HepG2 (cell line): ENCODE results near the gene SMIM20. TPM values are rescaled to one million over a fixed set of nuclear protein-coding genes. Genes with fewer than 3 reads are reported as not detected.

Source experiments
- ATAC-seq: fragments of 200-7000 bp; cut with Tn5 transposase; 3 replicates; pipeline ENCODE4 v1.9.1; 2020; ENCODE audit warnings: mild to moderate bottlenecking, moderate library complexity
- BruUV-seq: library from RNA; stranded (reverse); fragments of 400-500 nt; replicated peaks from 2 replicates; lab custom pipeline; 2021; lab: Mats Ljungman, UMichigan
- CTCF ChIA-PET: fragments of 300-600 bp; formaldehyde crosslinking; extraction: SDS; loops from one replicate; lab custom pipeline; 2021; ENCODE audit warnings: low total read pairs, inconsistent platforms, low intra/inter-chr PET ratio; lab: Yijun Ruan, JAX
- POLR2A ChIA-PET: fragments of 350-600 bp; sonication (Branson Sonifier 250); formaldehyde crosslinking; loops from one replicate; lab custom pipeline; 2020; ENCODE audit warnings: antibody characterized with exemption, inconsistent platforms; lab: Yijun Ruan, JAX
- DNase-seq: peaks from one replicate; pipeline ENCODE4 v3.0.0-alpha.2; 2015; ENCODE audit warnings: low spot score
- FAIRE-seq: peaks from 3 replicates; lab custom pipeline; 2011; peaks lifted over from hg19 to GRCh38; lab: Jason Lieb, UNC
- H2AFZ ChIP-seq: one replicate; pipeline ENCODE4 v1.6.1; 2011; ENCODE audit warnings: low read length, inconsistent platforms
- H3K27ac ChIP-seq: fragments of 300-600 bp; 3 replicates; pipeline ENCODE4 v1.8.0; 2011; ENCODE audit warnings: mixed run types, mild to moderate bottlenecking, mixed read lengths, low read length, inconsistent platforms; ENCODE audit not compliant: insufficient read depth; ENCODE audit errors: extremely low read length
- H3K27me3 ChIP-seq, 2 experiments: fragments of 200-600 bp in 1 of 2; 2 replicates in 1 of 2; 3 replicates in 1 of 2; pipeline versions ENCODE4 v1.6.0 to v1.8.0; 2011; ENCODE audit warnings: low read length in 2 of 2, mild to moderate bottlenecking in 2 of 2, moderate library complexity in 2 of 2, inconsistent platforms in 1 of 2; ENCODE audit not compliant: insufficient read depth in 2 of 2, control insufficient read depth in 1 of 2
- H3K36me3 ChIP-seq, 2 experiments: fragments of 200-600 bp in 1 of 2; replicated peaks in 1 of 2; 2 replicates in 1 of 2; 3 replicates in 1 of 2; pipeline versions ENCODE4 v1.5.1 to v1.8.0; 2011; ENCODE audit warnings: low read length in 2 of 2, inconsistent platforms in 1 of 2; ENCODE audit not compliant: insufficient read depth in 2 of 2, control insufficient read depth in 1 of 2
- H3K4me1 ChIP-seq: 2 replicates; pipeline ENCODE4 v1.5.1; 2012; ENCODE audit warnings: low read length, inconsistent platforms; ENCODE audit not compliant: insufficient read depth
- H3K4me2 ChIP-seq: 2 replicates; pipeline ENCODE4 v1.6.0; 2011; ENCODE audit warnings: low read depth, low read length, inconsistent platforms
- H3K4me3 ChIP-seq, 3 experiments: fragments of 200-600 bp in 1 of 3; sonication (generic), shearing (Covaris generic) in 1 of 3; replicated peaks in 1 of 3; 2 replicates each; pipeline ENCODE4 v1.5.1; 2011 to 2016; ENCODE audit warnings: low read length in 3 of 3, inconsistent platforms in 2 of 3, low read depth in 2 of 3, mild to moderate bottlenecking in 2 of 3, control low read depth in 1 of 3, mixed read lengths in 1 of 3; ENCODE audit not compliant: insufficient read depth in 1 of 3
- H3K79me2 ChIP-seq: one replicate; pipeline ENCODE4 v1.6.1; 2011; ENCODE audit warnings: low read length, inconsistent platforms; ENCODE audit not compliant: insufficient read depth
- H3K9ac ChIP-seq: 2 replicates; pipeline ENCODE4 v1.6.0; 2011; ENCODE audit warnings: mild to moderate bottlenecking, low read depth, low read length, inconsistent platforms; ENCODE audit not compliant: insufficient read depth
- H3K9me3 ChIP-seq: 2 replicates; pipeline ENCODE4 v1.5.1; 2012; ENCODE audit warnings: mild to moderate bottlenecking, low read length
- H4K20me1 ChIP-seq: 2 replicates; pipeline ENCODE4 v1.6.0; 2011; ENCODE audit warnings: inconsistent platforms, mild to moderate bottlenecking, low read length, moderate library complexity; ENCODE audit not compliant: insufficient read depth
- FOXA1 ChIP-seq, 2 experiments: fragments of 450-650 bp in 1 of 2; sonication (generic) in 1 of 2; formaldehyde crosslinking in 1 of 2; IDR thresholded peaks; 2 replicates each; pipeline versions ENCODE4 v1.4.0 to v1.6.1; 2016 to 2020; ENCODE audit warnings: missing genetic modification reagents in 1 of 2
- MAFG ChIP-seq: sonication (generic); formaldehyde crosslinking; IDR thresholded peaks from 2 replicates; pipeline ENCODE4 v1.5.1; 2020; ENCODE audit warnings: mild to moderate bottlenecking, missing genetic modification reagents
- THAP8 ChIP-seq: sonication (generic); formaldehyde crosslinking; IDR thresholded peaks from 2 replicates; pipeline ENCODE4 v1.5.1; 2020; ENCODE audit warnings: missing genetic modification reagents, mild to moderate bottlenecking, borderline replicate concordance
- ZBTB33 ChIP-seq: sonication (generic); formaldehyde crosslinking; IDR thresholded peaks from 2 replicates; pipeline ENCODE4 v1.4.0; 2020; ENCODE audit warnings: missing genetic modification reagents
- ZNF687 ChIP-seq: sonication (generic); formaldehyde crosslinking; IDR thresholded peaks from 2 replicates; pipeline ENCODE4 v1.5.1; 2020; ENCODE audit warnings: mild to moderate bottlenecking, missing genetic modification reagents, moderate library complexity
- WGBS: methylation state at CpG from one replicate; pipeline ENCODE4 v1.1.6; 2017; ENCODE audit warnings: low lambda C conversion rate; 5-methylcytosine and 5-hydroxymethylcytosine counted together
- in situ Hi-C: cut with HindIII; loops from 2 replicates; pipeline ENCODE4 v1.10.0; 2017; ENCODE audit warnings: low pct_unique_long_range_greater_than_20kb; ENCODE audit not compliant: extremely low pct_ligation_motif_present
- intact Hi-C: fragments of 100-400 bp; cut with micrococcal nuclease; formaldehyde crosslinking; loops from one replicate; pipeline ENCODE4 v1.10.0; 2022; ENCODE audit not compliant: unreplicated experiment
- polyA plus RNA-seq, 8 experiments: library from polyadenylated mRNA; depleted of rRNA in 3 of 8; stranded (reverse) in 7 of 8; unstranded in 1 of 8; fragments of >200 nt; fragmentation: Illumina TruSeq in 4 of 8; extraction: Trizol in 4 of 8; gene quantifications; 2 replicates each; pipeline versions ENCODE4 v1.2.1 to v1.2.3, GENCODE V29; 2011 to 2016; ENCODE audit warnings: low read depth in 4 of 8, missing spikeins in 1 of 8, mixed read lengths in 1 of 8; ENCODE audit not compliant: insufficient read depth in 1 of 8
- total RNA-seq, 5 experiments: library from RNA; depleted of rRNA; stranded (reverse); fragments of >200 nt; fragmentation: Illumina TruSeq; extraction: Trizol; gene quantifications; 2 replicates each; pipeline ENCODE4 v1.2.3, GENCODE V29; 2016; ENCODE audit warnings: low read depth in 1 of 5

SMIM20 gene
- total and polyA plus RNA-seq, 2 of the 13 experiments (the other 11 are each of a cell fraction or from before 2014, with no cell fraction given), result 26.3 to 30.2 TPM

GRCh38 chr4:25970691-25971432, 56.8 kb downstream of the SMIM20 start:
- H3K4me2 ChIP-seq, result peak overlapping the region; percentile 54; the same call in 1 of the 2 replicates
- H3K4me3 ChIP-seq, result peak overlapping the region in 1 of 3 experiments; percentile 20; a peak in 2 of 6 replicates
- H3K4me1 ChIP-seq, result peaks cover 15% of the 10 kb centered on the region
- ATAC-seq (peak; percentile 78), FAIRE-seq (no peak), DNase-seq (peak; percentile 28)
- in situ Hi-C loops (no loop called here), intact Hi-C loops (no loop called here)
- no peak overlapping the region for H3K27ac ChIP-seq
- H2AFZ ChIP-seq, result no peak overlapping the region
- H3K79me2 ChIP-seq, result no peaks in the 10 kb centered on the region
- 6% methylated on average over 3 of the region's 6 CpGs for whole genome bisulfite sequencing
- no peak for TF ChIP-seq FOXA1 (IDR thresholded peaks at IDR 0.05)
- 0 out of 2 replicates have a peak, but pooled peaks have one; percentile 9 for TF ChIP-seq FOXA1 (CRISPR knock-in tag; IDR thresholded peaks at IDR 0.05)
- peak; percentile 5; the same call in 1 of the 2 replicates for TF ChIP-seq ZNF687 (CRISPR knock-in tag)
- TF ChIP-seq THAP8 (CRISPR knock-in tag), result no peak
- no peak for TF ChIP-seq MAFG (CRISPR knock-in tag)
- peak; percentile 36; the same call in 1 of the 2 replicates for TF ChIP-seq ZBTB33 (CRISPR knock-in tag)
- no peak overlapping the region for H3K9ac ChIP-seq
- H4K20me1 ChIP-seq, result no peaks in the 10 kb centered on the region
- H3K9me3 ChIP-seq, result no peaks in the 10 kb centered on the region
- H3K36me3 ChIP-seq, result no peaks in the 10 kb centered on the region
- POLR2A ChIA-PET, result no interaction called here
- peaks cover 0 to 4% of the 10 kb centered on the region in 2 experiments; a peak in 1 of 5 replicates for H3K27me3 ChIP-seq
- no TSS peak for BruUV-seq
- CTCF ChIA-PET, result no interaction called here
